Astrocyte (in vitro differentiated cells and primary cell): ENCODE results near the gene RHCG.

Source experiments
- CTCF ChIP-seq: IDR thresholded peaks from 2 replicates; pipeline ENCODE4 v1.5.1; 2011; ENCODE audit warnings: low read depth, mild to moderate bottlenecking, inconsistent platforms, low read length, moderate library complexity; ENCODE audit not compliant: insufficient read depth
- EZH2 ChIP-seq: IDR thresholded peaks from 2 replicates; pipeline ENCODE4 v1.6.1; 2012; ENCODE audit warnings: mild to moderate bottlenecking, low read length, inconsistent platforms; ENCODE audit not compliant: insufficient read depth

DNA sequence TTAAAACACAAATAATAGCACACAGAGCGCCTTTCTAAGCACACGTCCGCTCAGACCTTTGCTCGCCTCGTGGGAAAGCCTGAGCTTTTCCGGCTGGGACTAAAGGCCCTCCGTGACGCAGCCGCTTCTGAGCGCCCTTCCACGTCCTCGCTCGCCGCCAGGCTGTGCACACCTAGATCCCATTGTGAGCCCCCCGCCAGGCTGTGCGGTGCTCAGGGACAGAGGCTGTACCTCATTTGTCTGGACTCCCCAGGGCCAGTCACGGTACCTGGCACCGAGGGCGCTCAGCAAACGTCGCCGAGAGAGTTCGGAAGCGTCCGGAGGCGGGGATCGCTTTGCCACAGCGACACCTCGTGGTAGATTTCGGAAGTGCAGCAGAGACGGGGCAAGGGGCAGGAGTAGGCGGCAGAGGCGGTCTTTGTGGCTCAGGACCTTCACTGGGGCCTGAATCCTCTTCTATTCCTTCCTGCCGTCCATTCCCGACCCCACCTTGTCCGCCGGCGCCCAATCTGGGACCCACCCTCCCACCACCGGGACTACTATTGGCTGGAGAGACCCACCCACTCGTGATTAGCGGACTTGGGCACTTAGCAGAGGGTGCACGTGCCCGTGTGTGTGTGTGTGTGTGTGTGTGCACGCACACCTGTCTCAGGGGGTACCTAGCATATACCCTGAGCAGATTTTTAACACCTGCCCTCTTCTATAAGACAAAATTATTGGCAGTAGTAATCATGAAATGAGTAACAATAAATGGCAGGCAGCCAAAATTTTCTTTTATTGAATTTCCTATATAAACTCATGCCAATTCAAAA, 65.6 kb downstream of the RHCG start:
- TF ChIP-seq CTCF (peak; percentile 83), EZH2 (no peak)
